Measurements from ENCODE around the gene TDRD7.

The TDRD7 gene

GRCh38 chr9:97529363-97530076 is 117.6 kb downstream of the TDRD7 start:
- no peak for DNase-seq

GRCh38 chr9:97531888-97532376 is 120.0 kb downstream of the TDRD7 start:
- no peak for DNase-seq

DNA sequence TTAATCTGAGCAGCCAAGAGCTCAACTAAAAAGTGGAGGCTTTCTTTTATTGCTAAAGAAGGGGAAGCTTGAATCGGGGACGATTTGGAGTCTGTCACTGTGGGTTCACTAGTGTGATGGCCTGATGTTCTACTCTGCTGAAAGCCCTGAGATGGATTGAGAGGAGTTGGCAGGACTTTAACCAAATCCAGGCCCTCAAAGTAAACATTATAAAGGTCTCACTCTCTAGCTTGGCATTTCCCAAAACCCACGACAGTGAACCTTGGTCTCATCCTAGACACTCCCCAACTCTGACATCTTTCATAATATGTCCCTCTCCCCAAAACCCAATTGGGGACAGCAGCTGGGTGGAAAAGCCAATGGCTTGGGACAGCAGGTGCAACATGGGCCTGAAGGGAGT is 122.3 kb downstream of the TDRD7 start:
- DNase-seq, result no peak

- no peak for DNase-seq
Observed at GRCh38 chr9:97534961-97535594, 123.2 kb downstream of the TDRD7 start.

GRCh38 chr9:97535771-97536170 is 123.9 kb downstream of the TDRD7 start:
- DNase-seq, result no peak

- DNase-seq, result no peak
Observed at GRCh38 chr9:97536480-97536879, 124.6 kb downstream of the TDRD7 start.

- DNase-seq, result no peak
Observed at GRCh38 chr9:97543561-97543960, 131.7 kb downstream of the TDRD7 start.

DNA sequence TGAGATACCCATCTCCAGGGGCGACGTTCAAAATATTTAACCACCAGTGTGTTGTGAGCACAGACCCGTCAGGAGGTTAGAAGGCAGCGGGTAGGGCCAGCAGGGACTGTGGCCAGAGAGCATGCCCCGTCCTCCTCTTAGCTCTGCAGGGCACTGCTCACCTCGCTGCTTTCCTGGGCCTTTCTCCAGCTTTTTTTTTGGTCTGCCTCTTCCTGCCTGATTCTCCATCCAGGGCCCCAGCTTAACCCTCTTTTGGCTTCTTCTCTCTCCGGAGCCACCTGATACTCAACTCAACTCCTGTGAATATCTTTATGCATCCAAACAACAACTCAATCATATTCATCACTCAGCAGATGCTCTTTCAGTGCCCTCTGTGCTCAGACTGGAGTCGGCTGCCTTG is 133.6 kb downstream of the TDRD7 start:
- DNase-seq, result no peak

Data from activated naive CD4-positive, alpha-beta T cell treated with Interleukin-2 at 50 U/mL for 16 hours (primary cell).